ENCODE measurements around the gene TACC2.

- TF ChIP-seq CTCF (IDR thresholded peaks at IDR 0.05; ENCODE audit: extremely low read depth in 1 of 2, insufficient read depth in 1 of 2, low read depth in 1 of 2, low read length in 2 of 2) = no peak
- no peak for TF ChIP-seq EZH2 (IDR thresholded peaks at IDR 0.05; ENCODE audit: borderline replicate concordance, low read depth, low read length, severe bottlenecking)
- no peak for TF ChIP-seq POLR2AphosphoS5 (IDR thresholded peaks at IDR 0.05; ENCODE audit: insufficient read depth, low read depth, low read length)
Measured at GRCh38 chr10:122021828-122022227, 32.9 kb downstream of the TACC2 start.
